Measurements from ENCODE around the gene THY1. TPM values are rescaled to one million over a fixed set of nuclear protein-coding genes. Genes with fewer than 3 reads are reported as not detected.

THY1 gene
- 87.8 TPM for polyA plus RNA-seq (2013, experiment 1 of 2)
- polyA plus RNA-seq (2013, experiment 2 of 2): 87.6 TPM

DNA sequence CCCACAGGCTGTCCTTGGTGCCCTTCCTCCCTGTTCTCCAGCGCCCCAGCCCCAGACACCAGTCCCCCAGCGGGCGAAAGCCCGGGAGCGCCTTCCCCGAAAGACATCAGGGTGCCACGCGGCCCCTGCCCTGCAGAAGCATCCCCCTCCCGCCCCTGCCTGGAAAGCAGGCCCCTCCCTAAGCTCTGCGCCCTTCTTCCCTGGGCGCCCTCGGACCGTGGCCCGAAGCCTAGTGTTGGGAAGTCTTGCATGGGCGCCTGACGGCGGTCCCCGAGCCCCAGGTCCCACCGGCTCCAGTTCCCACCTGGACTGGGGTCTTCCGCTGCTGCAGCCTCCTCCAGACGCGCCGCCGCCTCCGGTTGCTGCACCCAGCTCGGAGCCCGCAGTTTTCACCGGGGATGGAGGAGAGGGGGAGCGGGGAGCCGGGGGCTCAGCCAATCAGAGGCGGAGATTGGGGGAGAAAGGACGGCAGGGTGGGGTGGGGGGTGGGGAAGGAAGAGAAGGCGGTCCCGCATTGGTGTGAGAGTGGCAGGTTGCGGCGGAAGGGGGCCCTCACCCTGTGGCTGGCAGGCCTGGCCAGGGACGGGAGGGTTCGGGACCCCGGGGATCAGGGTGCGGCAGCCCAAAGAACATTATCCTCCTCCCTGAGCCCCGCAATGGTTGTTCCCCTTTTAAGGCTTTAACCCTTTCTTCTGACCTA is at the start of gene THY1:
TSS of gene THY1 (minus strand) at position 364 of the 700 bp plus-strand sequence. CDS start 2,267 bp downstream, outside the sequence.
- no peak within 1 kb of the TSS for H4K8ac ChIP-seq (ENCODE audit: low read length)
- no peaks in the 10 kb centered on the region for H3K9me3 ChIP-seq (ENCODE audit: control insufficient read depth, low read length)
- H3K4me3 ChIP-seq (ENCODE audit: insufficient read depth in 1 of 2, low read depth in 1 of 2, low read length in 2 of 2): peak within 1 kb of the TSS in 1 of 2 experiments; percentile 92
- peak within 1 kb of the TSS; percentile 18 for H2AFZ ChIP-seq (ENCODE audit: low read depth, low read length)
- H3K27me3 ChIP-seq (ENCODE audit: control insufficient read depth in 1 of 2, insufficient read depth in 1 of 2, low read length in 2 of 2): peaks cover 0 to 79% of the 10 kb centered on the region in 2 experiments
- H3K18ac ChIP-seq (ENCODE audit: low read depth in 1 of 2, low read length in 2 of 2): peak within 1 kb of the TSS in 1 of 2 experiments; percentile 64
- DNase-seq: peak; percentile 14
- H3K79me1 ChIP-seq (replicated peaks; ENCODE audit: low read length, poor library complexity, severe bottlenecking): no peaks in the 10 kb centered on the region
- H2AK5ac ChIP-seq (ENCODE audit: low read length, severe bottlenecking): no peak within 1 kb of the TSS
- peaks cover 20% of the 10 kb centered on the region for H3K4me1 ChIP-seq (ENCODE audit: control insufficient read depth, insufficient read depth, low read depth, low read length)
- whole genome bisulfite sequencing: under 1% methylated on average over 29 of the region's 41 CpGs
- H3K36me3 ChIP-seq (ENCODE audit: control insufficient read depth in 1 of 2, insufficient read depth in 2 of 2, low read depth in 1 of 2, low read length in 2 of 2): peaks cover 0 to 30% of the 10 kb centered on the region in 2 experiments
- no peak within 1 kb of the TSS for H2BK120ac ChIP-seq (ENCODE audit: low read depth, low read length)
- H3K4ac ChIP-seq (ENCODE audit: low read depth in 1 of 2, low read length in 2 of 2): peak within 1 kb of the TSS in 1 of 2 experiments; percentile 46
- H4K91ac ChIP-seq (ENCODE audit: low read length): no peak within 1 kb of the TSS
- no peak within 1 kb of the TSS for H3K23ac ChIP-seq (ENCODE audit: low read length in 2 of 2)
- H2BK15ac ChIP-seq (ENCODE audit: low read depth, poor library complexity, severe bottlenecking): no peak within 1 kb of the TSS
- no peak within 1 kb of the TSS for H2BK5ac ChIP-seq (ENCODE audit: low read depth, low read length, poor library complexity, severe bottlenecking)
- no peak within 1 kb of the TSS for H2BK12ac ChIP-seq (ENCODE audit: low read length in 2 of 2)
- no peak within 1 kb of the TSS for H3K27ac ChIP-seq (ENCODE audit: low read length, poor library complexity, severe bottlenecking)
- H3K9ac ChIP-seq (ENCODE audit: low read length): peak within 1 kb of the TSS; percentile 87
- H3K14ac ChIP-seq (ENCODE audit: low read length in 2 of 2): peak within 1 kb of the TSS in 1 of 2 experiments; percentile 69
- H3K4me2 ChIP-seq (ENCODE audit: low read length, poor library complexity, severe bottlenecking): peak within 1 kb of the TSS; percentile 20

DNA sequence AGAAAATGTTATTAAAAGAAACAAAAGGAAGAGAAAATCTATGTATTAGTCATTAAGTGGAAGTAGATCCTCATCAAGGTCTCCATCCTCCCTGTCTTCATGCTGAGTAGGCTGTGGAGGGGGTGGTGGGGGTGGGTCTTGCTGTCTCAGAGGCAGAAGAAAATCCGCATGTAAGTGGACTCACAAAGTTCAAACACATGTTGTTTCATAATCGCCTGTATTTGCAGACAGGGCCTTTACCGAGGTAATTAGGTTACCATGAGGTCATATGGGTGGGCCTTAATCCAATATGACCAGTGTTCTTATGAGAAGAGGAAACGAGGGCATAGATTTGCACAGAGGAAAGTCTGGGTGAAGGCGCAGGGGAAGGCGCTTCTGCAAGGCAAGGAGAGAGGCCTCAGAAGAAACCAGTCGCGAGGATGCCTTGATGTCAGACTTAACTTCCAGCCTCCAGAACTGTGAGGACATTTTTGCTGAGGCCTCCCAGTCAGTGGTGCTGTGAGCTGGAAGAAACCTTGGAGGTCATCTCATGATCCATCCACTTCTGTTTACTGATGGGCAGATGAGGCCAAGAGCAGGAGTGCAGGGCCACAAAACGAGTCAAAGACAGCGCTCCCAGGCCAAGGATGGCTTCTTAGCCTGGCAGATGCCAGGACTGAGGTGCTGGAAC is 49.3 kb upstream of the THY1 start:
- H3K23ac ChIP-seq (ENCODE audit: low read length in 2 of 2): no peak overlapping the region
- H3K18ac ChIP-seq (ENCODE audit: low read depth in 1 of 2, low read length in 2 of 2): no peak overlapping the region
- DNase-seq: no peak
- no peak overlapping the region for H2BK120ac ChIP-seq (ENCODE audit: low read depth, low read length)
- no peak overlapping the region for H2BK5ac ChIP-seq (ENCODE audit: low read depth, low read length, poor library complexity, severe bottlenecking)
- no peak overlapping the region for H3K9ac ChIP-seq (ENCODE audit: low read length)
- H3K27me3 ChIP-seq (ENCODE audit: control insufficient read depth in 1 of 2, insufficient read depth in 1 of 2, low read length in 2 of 2): peaks cover 11 to 25% of the 10 kb centered on the region in 2 experiments
- H2BK12ac ChIP-seq (ENCODE audit: low read length in 2 of 2): no peak overlapping the region
- H3K4me3 ChIP-seq (ENCODE audit: insufficient read depth in 1 of 2, low read depth in 1 of 2, low read length in 2 of 2): no peak overlapping the region
- no peak overlapping the region for H4K91ac ChIP-seq (ENCODE audit: low read length)
- no peaks in the 10 kb centered on the region for H3K9me3 ChIP-seq (ENCODE audit: control insufficient read depth, low read length)
- no peak overlapping the region for H4K8ac ChIP-seq (ENCODE audit: low read length)
- peaks cover 13% of the 10 kb centered on the region for H3K4me1 ChIP-seq (ENCODE audit: control insufficient read depth, insufficient read depth, low read depth, low read length)
- WGBS: 90% methylated on average over 10 of the region's 10 CpGs
- no peak overlapping the region for H3K14ac ChIP-seq (ENCODE audit: low read length in 2 of 2)
- H2AK5ac ChIP-seq (ENCODE audit: low read length, severe bottlenecking): no peak overlapping the region
- no peak overlapping the region for H3K4me2 ChIP-seq (ENCODE audit: low read length, poor library complexity, severe bottlenecking)
- H3K27ac ChIP-seq (ENCODE audit: low read length, poor library complexity, severe bottlenecking): no peak overlapping the region
- no peaks in the 10 kb centered on the region for H3K36me3 ChIP-seq (ENCODE audit: control insufficient read depth in 1 of 2, insufficient read depth in 2 of 2, low read depth in 1 of 2, low read length in 2 of 2)
- H2BK15ac ChIP-seq (ENCODE audit: low read depth, poor library complexity, severe bottlenecking): no peak overlapping the region
- no peaks in the 10 kb centered on the region for H3K79me1 ChIP-seq (replicated peaks; ENCODE audit: low read length, poor library complexity, severe bottlenecking)
- H3K4ac ChIP-seq (ENCODE audit: low read depth in 1 of 2, low read length in 2 of 2): no peak overlapping the region
- H2AFZ ChIP-seq (ENCODE audit: low read depth, low read length): no peak overlapping the region

DNA sequence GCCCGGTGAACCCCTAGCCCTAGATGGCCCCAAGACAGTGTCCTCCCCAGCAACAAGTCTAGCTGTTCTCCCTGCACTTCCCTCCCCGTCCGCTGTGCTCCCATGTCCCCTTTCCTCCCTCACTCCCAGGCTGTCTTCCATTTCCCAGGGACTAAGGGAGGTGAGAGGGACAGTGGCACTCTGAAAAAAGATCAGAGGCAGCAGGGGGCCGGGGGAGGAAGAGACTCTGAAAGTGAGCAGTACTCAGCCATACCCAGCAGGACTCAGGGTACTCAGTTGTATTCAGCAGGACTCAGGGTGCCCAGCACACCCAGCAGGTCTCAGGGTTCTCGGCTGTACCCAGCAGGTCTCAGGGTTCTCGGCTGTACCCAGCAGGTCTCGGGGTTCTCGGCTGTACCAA is 48.4 kb upstream of the THY1 start:
- peak overlapping the region in 1 of 2 experiments; percentile 41 for H3K18ac ChIP-seq (ENCODE audit: low read depth in 1 of 2, low read length in 2 of 2)
- H3K23ac ChIP-seq (ENCODE audit: low read length in 2 of 2): no peak overlapping the region
- H3K9me3 ChIP-seq (ENCODE audit: control insufficient read depth, low read length): peaks cover 2% of the 10 kb centered on the region
- no peak overlapping the region for H2BK5ac ChIP-seq (ENCODE audit: low read depth, low read length, poor library complexity, severe bottlenecking)
- H2AK5ac ChIP-seq (ENCODE audit: low read length, severe bottlenecking): no peak overlapping the region
- no peak overlapping the region for H3K4ac ChIP-seq (ENCODE audit: low read depth in 1 of 2, low read length in 2 of 2)
- H3K36me3 ChIP-seq (ENCODE audit: control insufficient read depth in 1 of 2, insufficient read depth in 2 of 2, low read depth in 1 of 2, low read length in 2 of 2): no peaks in the 10 kb centered on the region
- H3K9ac ChIP-seq (ENCODE audit: low read length): peak overlapping the region; percentile 68
- WGBS: 72% methylated on average over 7 of the region's 8 CpGs
- peak overlapping the region in 1 of 2 experiments; percentile 55 for H3K4me3 ChIP-seq (ENCODE audit: insufficient read depth in 1 of 2, low read depth in 1 of 2, low read length in 2 of 2)
- no peak overlapping the region for H3K27ac ChIP-seq (ENCODE audit: low read length, poor library complexity, severe bottlenecking)
- DNase-seq: no peak
- H4K8ac ChIP-seq (ENCODE audit: low read length): no peak overlapping the region
- H3K4me1 ChIP-seq (ENCODE audit: control insufficient read depth, insufficient read depth, low read depth, low read length): peaks cover 11% of the 10 kb centered on the region
- peak overlapping the region in 1 of 2 experiments; percentile 15 for H2BK12ac ChIP-seq (ENCODE audit: low read length in 2 of 2)
- H4K91ac ChIP-seq (ENCODE audit: low read length): no peak overlapping the region
- H2AFZ ChIP-seq (ENCODE audit: low read depth, low read length): no peak overlapping the region
- no peak overlapping the region for H2BK120ac ChIP-seq (ENCODE audit: low read depth, low read length)
- H2BK15ac ChIP-seq (ENCODE audit: low read depth, poor library complexity, severe bottlenecking): no peak overlapping the region
- H3K4me2 ChIP-seq (ENCODE audit: low read length, poor library complexity, severe bottlenecking): no peak overlapping the region
- no peaks in the 10 kb centered on the region for H3K79me1 ChIP-seq (replicated peaks; ENCODE audit: low read length, poor library complexity, severe bottlenecking)
- H3K27me3 ChIP-seq (ENCODE audit: control insufficient read depth in 1 of 2, insufficient read depth in 1 of 2, low read length in 2 of 2): peaks cover 1 to 16% of the 10 kb centered on the region in 2 experiments
- peak overlapping the region in 1 of 2 experiments; percentile 64 for H3K14ac ChIP-seq (ENCODE audit: low read length in 2 of 2)

All from mesenchymal stem cell (in vitro differentiated cells and primary cell).